Pancreas (tissue), 10 donors: Measurements from ENCODE around the gene SFT2D1. TPM values are rescaled to one million over a fixed set of nuclear protein-coding genes. Genes with fewer than 3 reads are reported as not detected.

Experiments
- ATAC-seq, 4 donors: fragments of 200-7000 bp; cut with Tn5 transposase; one replicate each; pipeline versions ENCODE4 v1.8.0 to v1.9.1; 2020; ENCODE audit warnings: mild to moderate bottlenecking in 4 of 4, moderate library complexity in 4 of 4
- DNase-seq, 6 donors: peaks; one replicate each; pipeline ENCODE4 v3.0.0-alpha.2; 2020
- FAIRE-seq: peaks from 2 replicates; lab custom pipeline; 2012; peaks lifted over from hg19 to GRCh38; lab: Jason Lieb, UNC
- H3K27ac ChIP-seq, 4 donors: fragments of 200-600 bp; sonication (generic); 1 replicate in 3 of 4; 2 replicates in 1 of 4; pipeline versions ENCODE4 v1.5.0 to v1.8.0; 2020
- H3K27me3 ChIP-seq, 4 donors: fragments of 200-600 bp; one replicate each; pipeline ENCODE4 v1.8.0; 2021
- H3K36me3 ChIP-seq, 3 donors: fragments of 200-600 bp; sonication (generic) in 1 of 3; one replicate each; pipeline versions ENCODE4 v1.5.0 to v1.8.0; 2020 to 2021
- H3K4me1 ChIP-seq, 3 donors: fragments of 200-600 bp; one replicate each; pipeline ENCODE4 v1.8.0; 2021
- H3K4me3 ChIP-seq, 4 donors: fragments of 200-600 bp; sonication (generic) in 2 of 4; one replicate each; pipeline versions ENCODE4 v1.5.0 to v1.8.0; 2020 to 2021
- H3K9me3 ChIP-seq, 4 donors: fragments of 200-600 bp; one replicate each; pipeline ENCODE4 v1.8.0; 2021
- CTCF ChIP-seq, 4 donors: fragments of 200-600 bp; sonication (generic) in 3 of 4; IDR thresholded peaks; one replicate each; pipeline versions ENCODE4 v1.5.0 to v1.8.0; 2021; ENCODE audit warnings: antibody characterized with exemption in 4 of 4
- WGBS, 2 donors: extraction: QIAGEN DNeasy Blood & Tissue Kit; methylation state at CpG; one replicate each; pipeline ENCODE4 v1.1.7; 2013; 5-methylcytosine and 5-hydroxymethylcytosine counted together
- intact Hi-C, 3 donors: fragments of 100-400 bp; cut with DNase I; formaldehyde crosslinking; loops; one replicate each; pipeline versions ENCODE4 v1.11.1 to v1.14.2; 2022
- polyA plus RNA-seq, 2 donors: library from polyadenylated mRNA; stranded (reverse); fragments of 200-250 nt; gene quantifications; one replicate each; pipeline ENCODE4 v1.2.3, GENCODE V29; 2013
- total RNA-seq, 6 donors: library from RNA; stranded (reverse); fragmentation: NEBNext Ultra II Directional in 4 of 6; extraction: Animal tissue kit (Norgen Biotek cat#: 25700) in 4 of 6; gene quantifications; one replicate each; pipeline versions ENCODE4 v1.2.1 to v1.2.4, GENCODE V29; 2021 to 2023
- donor health status: healthy with polysubstance abuse.
- donor health status: DM: no; HTN: no; CAD: no; lungs with moderate emphysema.
- donor health status: DM: no; HTN: no; CAD: no.
- donor health status: control.
- donor health status: control.
- donor health status: Bipolar disorder and iron deficiency.
- donor health status: DM: yes; HTN: yes; CAD: no.
- donor health status: DM: no; HTN: no; CAD: no.
- donor health status: DM: no; HTN: no; CAD: no.
- donor health status: DM: yes; HTN: yes; CAD: no.

The SFT2D1 gene
- total and polyA plus RNA-seq, 8 donors = 14.5 to 38.9 (median 24.7) TPM

GRCh38 chr6:166318649-166319600 lies 23.4 kb downstream of the SFT2D1 start:
- no peak overlapping the region for H3K27ac ChIP-seq
- no peaks in the 10 kb centered on the region for H3K4me1 ChIP-seq
- TF ChIP-seq CTCF (IDR thresholded peaks at IDR 0.05) = no peak
- intact Hi-C loops = loop anchor here in 1 of 3 donors (5.0 kb wide), 1 partner anchor 78 kb away; no protein-coding TSS in a partner anchor
- no peak for DNase-seq
- 89 to 91% methylated on average over 18 of the region's 18 CpGs for WGBS, 2 donors
- no peak for FAIRE-seq
- no peak overlapping the region for H3K4me3 ChIP-seq
- H3K9me3 ChIP-seq = no peaks in the 10 kb centered on the region
- H3K36me3 ChIP-seq = peaks cover 0 to 4% (median 0%) of the 10 kb centered on the region in 3 donors
- peak in 1 of 4 donors; percentile 19 for ATAC-seq
- no peaks in the 10 kb centered on the region for H3K27me3 ChIP-seq

- no peak for DNase-seq
- ATAC-seq = no peak
Observed at GRCh38 chr6:166318227-166318626, 24.1 kb downstream of the SFT2D1 start.

GRCh38 chr6:166317261-166318212 lies 24.8 kb downstream of the SFT2D1 start:
- peaks cover 0 to 4% (median 0%) of the 10 kb centered on the region in 3 donors for H3K36me3 ChIP-seq
- intact Hi-C loops = loop anchor here in 1 of 3 donors (5.0 kb wide), 1 partner anchor 80 kb away; no protein-coding TSS in a partner anchor
- H3K4me1 ChIP-seq = no peaks in the 10 kb centered on the region
- no peak for TF ChIP-seq CTCF (IDR thresholded peaks at IDR 0.05)
- H3K27ac ChIP-seq = no peak overlapping the region
- no peaks in the 10 kb centered on the region for H3K27me3 ChIP-seq
- H3K9me3 ChIP-seq = no peaks in the 10 kb centered on the region
- FAIRE-seq (no peak), ATAC-seq (peak in 1 of 4 donors; percentile 15), DNase-seq (no peak)
- 84 to 86% methylated on average over 19 of the region's 19 CpGs for WGBS, 2 donors
- no peak overlapping the region for H3K4me3 ChIP-seq

More at GRCh38 chr6:166318227-166318626, 24.1 kb downstream of the SFT2D1 start:
- Histone ChIP-seq H3K4me1 (no peaks in the 10 kb centered on the region), H3K36me3 (peaks cover 0 to 4% (median 0%) of the 10 kb centered on the region in 3 donors), H3K4me3 (no peak overlapping the region), H3K27ac (no peak overlapping the region), H3K9me3 (no peaks in the 10 kb centered on the region), H3K27me3 (no peaks in the 10 kb centered on the region)
- FAIRE-seq = no peak
- intact Hi-C loops = loop anchor here in 1 of 3 donors (5.0 kb wide), 1 partner anchor 79 kb away; no protein-coding TSS in a partner anchor
- no peak for TF ChIP-seq CTCF (IDR thresholded peaks at IDR 0.05)
- WGBS, 2 donors = 87 to 92% methylated on average over 14 of the region's 14 CpGs

- Histone ChIP-seq H3K4me1 (no peaks in the 10 kb centered on the region), H3K9me3 (no peaks in the 10 kb centered on the region), H3K27me3 (no peaks in the 10 kb centered on the region), H3K4me3 (no peak overlapping the region), H3K27ac (no peak overlapping the region), H3K36me3 (no peaks in the 10 kb centered on the region)
- no peak for DNase-seq
- TF ChIP-seq CTCF (IDR thresholded peaks at IDR 0.05) = no peak
- intact Hi-C loops = loop anchor here in 1 of 3 donors (5.0 kb wide), 1 partner anchor 82 kb away; no protein-coding TSS in a partner anchor
- no peak for FAIRE-seq
- no peak for ATAC-seq
- 47 to 56% methylated on average over 11 of the region's 11 CpGs for WGBS, 2 donors
Observed at GRCh38 chr6:166315436-166315835, 26.9 kb downstream of the SFT2D1 start.
